Sigmoid colon (tissue), 4 donors: ENCODE results near the gene TRAFD1.

Experiments
- EP300 ChIP-seq, 4 donors: sonication (generic); formaldehyde crosslinking; IDR thresholded peaks; one replicate each; pipeline ENCODE4 v1.6.1; 2017; ENCODE audit warnings: antibody characterized with exemption in 4 of 4
- POLR2A ChIP-seq, 2 donors: fragments of 450-650 bp; IDR thresholded peaks; one replicate each; pipeline ENCODE4 v1.6.1; 2016; ENCODE audit warnings: antibody characterized with exemption in 2 of 2, mild to moderate bottlenecking in 2 of 2, moderate library complexity in 2 of 2
- POLR2AphosphoS5 ChIP-seq, 4 donors: sonication (generic); formaldehyde crosslinking; IDR thresholded peaks; one replicate each; pipeline ENCODE4 v1.6.1; 2017; ENCODE audit warnings: antibody characterized with exemption in 4 of 4
- TF ChIP-seq, protein P1 (sequence below), 4 experiments: fragments of 450-650 bp in 3 of 4; fragments of 200-600 bp in 1 of 4; IDR thresholded peaks; one replicate each; pipeline ENCODE4 v1.5.1; 2016 to 2019; ENCODE audit warnings: antibody characterized with exemption in 4 of 4, mild to moderate bottlenecking in 3 of 4, moderate library complexity in 2 of 4

DNA sequence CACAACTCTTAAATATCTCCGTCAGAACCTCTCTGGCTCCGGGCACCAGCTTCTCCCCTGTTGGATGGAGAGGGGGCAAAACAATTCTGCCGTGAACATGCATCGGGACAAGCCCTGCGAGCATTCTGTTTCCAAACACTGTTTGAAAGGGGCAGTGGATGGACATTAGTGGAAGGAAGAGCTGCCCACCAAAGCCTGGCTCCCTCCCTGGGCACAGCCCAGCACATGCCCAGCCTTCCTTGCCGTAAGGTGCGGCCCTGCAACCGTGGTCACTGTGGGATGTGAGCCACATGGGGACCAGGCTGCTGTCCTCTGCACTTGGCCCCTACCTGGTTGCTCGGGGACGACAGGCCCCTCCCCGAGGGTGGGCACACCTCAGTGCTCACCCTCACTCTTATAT lies 54.0 kb downstream of the TRAFD1 start:
- TF ChIP-seq, protein P1, sequence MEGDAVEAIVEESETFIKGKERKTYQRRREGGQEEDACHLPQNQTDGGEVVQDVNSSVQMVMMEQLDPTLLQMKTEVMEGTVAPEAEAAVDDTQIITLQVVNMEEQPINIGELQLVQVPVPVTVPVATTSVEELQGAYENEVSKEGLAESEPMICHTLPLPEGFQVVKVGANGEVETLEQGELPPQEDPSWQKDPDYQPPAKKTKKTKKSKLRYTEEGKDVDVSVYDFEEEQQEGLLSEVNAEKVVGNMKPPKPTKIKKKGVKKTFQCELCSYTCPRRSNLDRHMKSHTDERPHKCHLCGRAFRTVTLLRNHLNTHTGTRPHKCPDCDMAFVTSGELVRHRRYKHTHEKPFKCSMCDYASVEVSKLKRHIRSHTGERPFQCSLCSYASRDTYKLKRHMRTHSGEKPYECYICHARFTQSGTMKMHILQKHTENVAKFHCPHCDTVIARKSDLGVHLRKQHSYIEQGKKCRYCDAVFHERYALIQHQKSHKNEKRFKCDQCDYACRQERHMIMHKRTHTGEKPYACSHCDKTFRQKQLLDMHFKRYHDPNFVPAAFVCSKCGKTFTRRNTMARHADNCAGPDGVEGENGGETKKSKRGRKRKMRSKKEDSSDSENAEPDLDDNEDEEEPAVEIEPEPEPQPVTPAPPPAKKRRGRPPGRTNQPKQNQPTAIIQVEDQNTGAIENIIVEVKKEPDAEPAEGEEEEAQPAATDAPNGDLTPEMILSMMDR (IDR thresholded peaks at IDR 0.05): no peak
- TF ChIP-seq POLR2AphosphoS5 (IDR thresholded peaks at IDR 0.05): no peak
- TF ChIP-seq POLR2A (IDR thresholded peaks at IDR 0.05): no peak
- no peak for TF ChIP-seq EP300 (IDR thresholded peaks at IDR 0.05)
